22Rv1 (cell line): ENCODE measurements around the gene SLC66A1.

Experiments used
- CTCF ChIP-seq: fragments of 450-650 bp; IDR thresholded peaks from 2 replicates; pipeline ENCODE4 v1.5.1; 2017; ENCODE audit warnings: mild to moderate bottlenecking
- ZFX ChIP-seq: fragments of 450-650 bp; IDR thresholded peaks from 2 replicates; pipeline ENCODE4 v1.6.1; 2017; ENCODE audit warnings: antibody characterized with exemption, borderline replicate concordance

GRCh38 chr1:19325958-19326747 is 14.0 kb downstream of the SLC66A1 start:
- TF ChIP-seq CTCF (no peak), ZFX (no peak)
